Endothelial cell (in vitro differentiated cells): ENCODE data around the gene UTP11. TPM values are rescaled to one million over a fixed set of nuclear protein-coding genes. Genes with fewer than 3 reads are reported as not detected.

Source experiments
- DNase-seq: peaks from one replicate; pipeline ENCODE4 v3.0.0; 2021; ENCODE audit warnings: low spot score
- H3K27ac Mint-ChIP-seq: one replicate; pipeline ENCODE4 v1.8.0; 2021; ENCODE audit warnings: mixed read lengths, inconsistent platforms; ENCODE audit not compliant: unreplicated experiment
- H3K27me3 Mint-ChIP-seq: one replicate; pipeline ENCODE4 v1.8.0; 2021; ENCODE audit warnings: mild to moderate bottlenecking, moderate library complexity, mixed read lengths, inconsistent platforms; ENCODE audit not compliant: unreplicated experiment
- H3K36me3 Mint-ChIP-seq: one replicate; pipeline ENCODE4 v1.8.0; 2021; ENCODE audit warnings: mild to moderate bottlenecking, low read depth, mixed read lengths, inconsistent platforms; ENCODE audit not compliant: unreplicated experiment
- H3K4me1 Mint-ChIP-seq: one replicate; pipeline ENCODE4 v1.8.0; 2021; ENCODE audit warnings: mild to moderate bottlenecking, mixed read lengths, inconsistent platforms; ENCODE audit not compliant: unreplicated experiment
- H3K4me3 Mint-ChIP-seq: one replicate; pipeline ENCODE4 v1.8.0; 2021; ENCODE audit warnings: mild to moderate bottlenecking, mixed read lengths, inconsistent platforms; ENCODE audit not compliant: unreplicated experiment
- H3K9me3 Mint-ChIP-seq: one replicate; pipeline ENCODE4 v1.8.0; 2021; ENCODE audit warnings: mixed read lengths, inconsistent platforms; ENCODE audit not compliant: unreplicated experiment
- total RNA-seq: library from RNA; stranded (reverse); fragmentation: NEBNext Ultra II Directional; extraction: Animal tissue kit (Norgen Biotek cat#: 25700); gene quantifications from one replicate; pipeline ENCODE4 v1.2.1, GENCODE V29; 2021; ENCODE audit not compliant: unreplicated experiment
- TF ChIP-seq, protein P1 (sequence below): fragments of 200-600 bp; sonication (generic); IDR thresholded peaks from one replicate; pipeline ENCODE4 v1.5.0; 2021; ENCODE audit warnings: antibody characterized with exemption; ENCODE audit not compliant: unreplicated experiment

The UTP11 gene
- total RNA-seq, 1 donor from 2014 or later, result 44.7 TPM

GRCh38 chr1:38004284-38005108, 8.0 kb upstream of the UTP11 start:
- peaks cover 9% of the 10 kb centered on the region for H3K27me3 Mint-ChIP-seq
- H3K4me3 Mint-ChIP-seq, result peak overlapping the region; percentile 99
- peaks cover 57% of the 10 kb centered on the region for H3K4me1 Mint-ChIP-seq
- TF ChIP-seq, protein P1, sequence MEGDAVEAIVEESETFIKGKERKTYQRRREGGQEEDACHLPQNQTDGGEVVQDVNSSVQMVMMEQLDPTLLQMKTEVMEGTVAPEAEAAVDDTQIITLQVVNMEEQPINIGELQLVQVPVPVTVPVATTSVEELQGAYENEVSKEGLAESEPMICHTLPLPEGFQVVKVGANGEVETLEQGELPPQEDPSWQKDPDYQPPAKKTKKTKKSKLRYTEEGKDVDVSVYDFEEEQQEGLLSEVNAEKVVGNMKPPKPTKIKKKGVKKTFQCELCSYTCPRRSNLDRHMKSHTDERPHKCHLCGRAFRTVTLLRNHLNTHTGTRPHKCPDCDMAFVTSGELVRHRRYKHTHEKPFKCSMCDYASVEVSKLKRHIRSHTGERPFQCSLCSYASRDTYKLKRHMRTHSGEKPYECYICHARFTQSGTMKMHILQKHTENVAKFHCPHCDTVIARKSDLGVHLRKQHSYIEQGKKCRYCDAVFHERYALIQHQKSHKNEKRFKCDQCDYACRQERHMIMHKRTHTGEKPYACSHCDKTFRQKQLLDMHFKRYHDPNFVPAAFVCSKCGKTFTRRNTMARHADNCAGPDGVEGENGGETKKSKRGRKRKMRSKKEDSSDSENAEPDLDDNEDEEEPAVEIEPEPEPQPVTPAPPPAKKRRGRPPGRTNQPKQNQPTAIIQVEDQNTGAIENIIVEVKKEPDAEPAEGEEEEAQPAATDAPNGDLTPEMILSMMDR, result no peak
- peak overlapping the region; percentile 81 for H3K27ac Mint-ChIP-seq
- peaks cover 10% of the 10 kb centered on the region for H3K36me3 Mint-ChIP-seq
- no peak for DNase-seq
- H3K9me3 Mint-ChIP-seq, result no peaks in the 10 kb centered on the region

- Mint-ChIP-seq H3K9me3 (no peaks in the 10 kb centered on the region), H3K4me1 (peaks cover 55% of the 10 kb centered on the region), H3K4me3 (peak within 1 kb of the TSS; percentile 99), H3K27ac (peak within 1 kb of the TSS; percentile 81), H3K27me3 (peaks cover 9% of the 10 kb centered on the region), H3K36me3 (peaks cover 10% of the 10 kb centered on the region)
- peak; percentile 70 for DNase-seq
- TF ChIP-seq, protein P1, result no peak
These were observed 7.1 kb upstream of the UTP11 start, which contains the start of gene FHL3 for GRCh38 chr1:38005195-38006007. FHL3 (minus strand) TSS chr1:38005514; CDS start chr1:37999412, 6,102 bp downstream.

DNA sequence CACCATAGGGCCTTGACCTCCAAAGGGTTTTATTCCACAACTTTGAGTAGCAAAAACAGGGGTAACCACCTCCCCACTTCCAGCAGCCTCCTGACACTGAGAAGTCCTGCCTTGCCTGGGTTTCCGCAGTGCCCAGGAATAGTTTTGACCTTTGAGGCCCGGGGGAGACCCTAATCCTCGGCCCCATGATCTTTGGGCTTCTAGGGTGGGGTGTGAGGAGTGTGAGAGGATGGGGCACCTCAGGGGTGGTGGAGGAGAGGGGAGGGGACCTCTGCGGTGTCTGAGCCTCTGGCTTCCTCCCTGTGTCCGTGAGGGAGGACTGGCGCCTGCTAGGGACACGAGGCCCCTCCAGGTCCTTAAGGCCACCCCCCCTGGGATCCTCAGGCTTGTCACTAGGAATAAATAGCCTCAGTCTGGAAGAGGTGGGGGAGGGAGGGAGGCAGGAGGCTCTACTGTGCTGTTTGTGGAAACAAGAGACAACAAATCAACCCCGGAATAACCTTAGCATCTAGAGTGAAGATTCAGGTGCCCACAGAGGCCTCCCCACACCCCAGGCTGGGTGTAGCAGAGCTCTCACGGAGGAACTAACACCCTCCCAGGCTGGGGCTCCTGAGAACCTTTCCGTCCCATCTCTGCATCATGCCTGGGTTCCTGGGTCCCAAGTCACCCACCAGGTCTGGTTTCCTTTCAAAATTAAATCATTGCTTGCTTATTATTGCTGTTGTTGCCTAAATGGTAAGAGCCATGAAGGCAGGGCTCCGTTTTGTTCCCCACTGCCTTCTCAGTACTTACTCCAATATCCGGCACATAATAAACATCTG, 6.3 kb upstream of the UTP11 start:
- peaks cover 10% of the 10 kb centered on the region for H3K36me3 Mint-ChIP-seq
- TF ChIP-seq, protein P1, result no peak
- H3K4me1 Mint-ChIP-seq, result peaks cover 50% of the 10 kb centered on the region
- no peak for DNase-seq
- H3K27me3 Mint-ChIP-seq, result peaks cover 8% of the 10 kb centered on the region
- H3K4me3 Mint-ChIP-seq, result peak overlapping the region; percentile 78
- no peak overlapping the region for H3K27ac Mint-ChIP-seq
- no peaks in the 10 kb centered on the region for H3K9me3 Mint-ChIP-seq

GRCh38 chr1:38009088-38009840, 3.3 kb upstream of the UTP11 start:
- Mint-ChIP-seq H3K4me1 (peaks cover 50% of the 10 kb centered on the region), H3K4me3 (no peak overlapping the region), H3K9me3 (no peaks in the 10 kb centered on the region), H3K27me3 (no peaks in the 10 kb centered on the region), H3K36me3 (peaks cover 9% of the 10 kb centered on the region), H3K27ac (peak overlapping the region; percentile 72)
- TF ChIP-seq, protein P1, result no peak
- DNase-seq, result no peak
